Stomach smooth muscle (tissue), 2 donors: ENCODE measurements around the gene LHFPL3.
"Not testable (repeated sequence)": the region's sequence is repeated elsewhere in the genome, so short reads cannot be mapped to it uniquely, and the experiment has no call there.

Experiments
- H3K27ac ChIP-seq: one replicate; pipeline ENCODE4 v1.7.0; 2013; ENCODE audit warnings: mild to moderate bottlenecking, low read length, inconsistent platforms
- H3K27me3 ChIP-seq, 2 donors: one replicate each; pipeline ENCODE4 v1.7.0; 2013; ENCODE audit warnings: low read length in 2 of 2; ENCODE audit not compliant: insufficient read depth in 2 of 2, control insufficient read depth in 1 of 2
- H3K36me3 ChIP-seq, 2 donors: one replicate each; pipeline ENCODE4 v1.7.0; 2013; ENCODE audit warnings: low read length in 2 of 2; ENCODE audit not compliant: control insufficient read depth in 2 of 2, insufficient read depth in 2 of 2
- H3K4me1 ChIP-seq: one replicate; pipeline ENCODE4 v1.7.0; 2013; ENCODE audit warnings: low read length; ENCODE audit not compliant: control insufficient read depth, insufficient read depth
- H3K4me3 ChIP-seq, 2 donors: one replicate each; pipeline ENCODE4 v1.7.0; 2013; ENCODE audit warnings: low read length in 2 of 2
- H3K9ac ChIP-seq, 2 donors: one replicate each; pipeline ENCODE4 v1.7.0; 2013; ENCODE audit warnings: low read length in 2 of 2, mild to moderate bottlenecking in 1 of 2
- H3K9me3 ChIP-seq, 2 donors: one replicate each; pipeline ENCODE4 v1.7.0; 2013; ENCODE audit warnings: low read length in 2 of 2; ENCODE audit not compliant: control insufficient read depth in 2 of 2
- donor health status: healthy.
- donor health status: Pancreatic carcinoma.

Gene LHFPL3

DNA sequence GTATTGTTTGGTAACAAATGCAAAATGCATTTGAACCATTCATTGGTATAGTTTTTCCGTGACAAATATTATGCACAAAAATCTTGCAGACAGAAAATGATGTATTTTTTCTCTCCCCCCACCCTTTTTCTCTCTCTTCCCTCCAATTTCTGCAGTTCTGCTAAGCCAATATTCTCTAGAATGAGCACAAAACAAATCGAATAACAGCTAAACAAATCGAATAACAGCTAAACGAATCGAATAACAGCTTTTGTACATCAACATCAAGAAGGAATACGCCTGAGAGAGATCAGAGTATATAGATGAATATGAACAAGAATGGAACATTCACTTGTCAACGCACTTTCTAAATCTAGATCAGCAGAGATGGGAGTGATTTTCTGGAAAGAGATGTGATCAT, 577.6 kb downstream of the LHFPL3 start:
- no peak overlapping the region for H3K9ac ChIP-seq
- no peaks in the 10 kb centered on the region for H3K4me1 ChIP-seq
- H3K4me3 ChIP-seq = no peak overlapping the region
- H3K36me3 ChIP-seq = no peaks in the 10 kb centered on the region
- no peaks in the 10 kb centered on the region for H3K27me3 ChIP-seq
- H3K9me3 ChIP-seq = no peaks in the 10 kb centered on the region
- no peak overlapping the region for H3K27ac ChIP-seq

DNA sequence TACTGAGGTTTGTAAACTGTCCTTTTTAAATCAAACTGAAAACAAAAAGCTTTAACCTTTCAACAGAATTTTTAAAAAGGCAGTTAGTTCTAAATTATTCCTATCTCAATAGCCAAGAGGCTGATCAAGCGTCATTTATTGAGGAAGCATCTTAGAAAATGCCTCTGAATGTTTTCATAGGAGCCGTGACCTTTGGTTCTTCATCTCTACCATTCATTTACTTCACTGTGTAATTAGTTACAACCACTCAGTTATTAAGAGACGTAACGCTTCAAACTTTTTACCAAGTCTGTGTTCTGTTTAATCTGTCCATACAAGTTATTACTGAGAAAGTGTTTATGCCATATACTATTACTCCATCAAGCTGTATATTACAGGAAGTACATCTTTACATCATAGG, 578.2 kb downstream of the LHFPL3 start:
- H3K27ac ChIP-seq = no peak overlapping the region
- no peaks in the 10 kb centered on the region for H3K9me3 ChIP-seq
- H3K9ac ChIP-seq = no peak overlapping the region

DNA sequence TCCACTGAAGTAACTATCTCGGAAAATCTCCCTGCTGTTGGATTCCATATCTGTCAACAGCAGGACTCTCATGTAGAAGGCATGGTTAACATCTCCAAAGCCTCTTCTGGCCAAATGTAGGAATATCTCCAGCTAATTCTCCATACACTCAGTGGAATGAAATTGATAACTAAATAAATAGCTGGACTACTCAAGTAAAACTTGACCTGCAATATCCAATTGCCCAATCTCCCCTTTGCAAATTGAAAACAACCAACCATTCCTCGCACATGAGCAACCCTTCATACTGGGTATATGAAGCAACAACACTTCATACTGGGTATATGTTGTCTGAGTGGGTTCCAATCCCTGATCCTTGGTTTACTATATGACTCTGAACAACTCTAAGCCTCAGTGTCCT, 580.2 kb downstream of the LHFPL3 start:
- H3K4me3 ChIP-seq = no peak overlapping the region
- H3K36me3 ChIP-seq = no peaks in the 10 kb centered on the region
- H3K27ac ChIP-seq = no peak overlapping the region
- H3K4me1 ChIP-seq = no peaks in the 10 kb centered on the region
- no peaks in the 10 kb centered on the region for H3K27me3 ChIP-seq
- H3K9me3 ChIP-seq = no peaks in the 10 kb centered on the region
- H3K9ac ChIP-seq = no peak overlapping the region

More for the DNA sequence above, 578.2 kb downstream of the LHFPL3 start:
- no peaks in the 10 kb centered on the region for H3K4me1 ChIP-seq
- H3K27me3 ChIP-seq = no peaks in the 10 kb centered on the region
- no peak overlapping the region for H3K4me3 ChIP-seq
- no peaks in the 10 kb centered on the region for H3K36me3 ChIP-seq

DNA sequence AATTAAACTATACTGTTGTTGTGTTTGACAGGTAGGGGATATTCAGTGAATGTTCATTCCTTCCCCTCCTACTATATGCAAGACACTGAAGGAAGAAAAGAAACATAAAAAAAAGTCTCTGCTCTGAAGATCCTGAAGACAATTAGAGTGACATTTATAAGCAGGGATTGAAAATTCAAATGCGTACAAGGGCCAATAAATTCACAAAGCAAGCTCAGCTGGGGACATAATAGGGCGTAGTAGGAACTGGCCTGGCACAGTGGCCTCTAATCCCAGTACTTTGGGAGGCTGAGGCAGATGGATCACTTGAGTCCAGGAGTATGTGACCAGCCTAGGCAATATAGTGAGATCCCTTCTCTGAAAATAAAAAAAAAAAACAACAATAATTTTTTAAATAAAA, 580.7 kb downstream of the LHFPL3 start:
- no peaks in the 10 kb centered on the region for H3K27me3 ChIP-seq
- H3K9me3 ChIP-seq = no peaks in the 10 kb centered on the region
- no peak overlapping the region for H3K4me3 ChIP-seq
- H3K4me1 ChIP-seq = no peaks in the 10 kb centered on the region
- H3K27ac ChIP-seq = no peak overlapping the region
- no peaks in the 10 kb centered on the region for H3K36me3 ChIP-seq
- no peak overlapping the region for H3K9ac ChIP-seq

DNA sequence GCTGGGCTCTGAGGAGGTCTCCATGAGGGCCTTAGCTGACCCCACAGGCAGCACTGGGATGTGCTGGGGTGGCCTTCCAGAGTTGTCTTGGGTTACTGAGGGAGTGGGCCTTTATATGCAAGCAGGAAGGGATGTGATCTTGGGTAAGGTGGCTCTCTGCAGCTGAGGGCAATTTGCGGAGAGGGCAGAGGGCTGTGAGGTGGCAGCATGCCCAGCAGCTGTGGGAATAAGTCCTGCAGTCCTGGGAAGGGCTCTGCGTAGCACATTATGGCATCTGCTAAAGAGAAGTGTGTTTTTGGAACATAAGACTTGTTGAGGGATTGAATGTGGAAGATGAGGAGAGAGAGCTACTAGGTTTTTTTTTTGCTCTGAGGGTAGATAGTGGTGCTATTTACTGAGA, 586.0 kb downstream of the LHFPL3 start:
- Histone ChIP-seq H3K36me3 (no peaks in the 10 kb centered on the region), H3K9me3 (no peaks in the 10 kb centered on the region), H3K27me3 (no peaks in the 10 kb centered on the region), H3K4me1 (no peaks in the 10 kb centered on the region), H3K27ac (no peak overlapping the region), H3K9ac (no peak overlapping the region), H3K4me3 (no peak overlapping the region)

DNA sequence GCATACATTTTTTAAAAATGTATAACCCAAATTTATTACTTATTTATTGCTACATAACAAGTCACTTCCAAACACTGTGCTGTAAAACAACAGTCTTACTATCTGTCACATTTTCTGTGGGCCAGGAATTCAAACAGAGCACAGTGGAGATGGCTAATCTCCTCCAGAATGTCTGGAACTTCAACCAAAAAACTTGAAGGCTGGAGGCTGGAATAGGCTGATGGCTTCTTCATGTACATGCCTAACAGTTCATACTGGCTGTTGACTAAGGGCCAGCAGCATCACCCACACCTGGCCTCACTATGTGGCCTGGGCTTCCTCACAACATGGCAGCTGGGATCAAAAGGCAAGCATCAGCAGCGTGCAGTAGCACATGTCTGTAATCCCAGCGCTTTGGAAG, 593.2 kb downstream of the LHFPL3 start:
- H3K9ac ChIP-seq = peak overlapping the region in 1 of 2 donors; percentile 42
- H3K27ac ChIP-seq = no peak overlapping the region
- H3K36me3 ChIP-seq = no peaks in the 10 kb centered on the region
- H3K4me1 ChIP-seq = peaks cover 14% of the 10 kb centered on the region
- H3K9me3 ChIP-seq = no peaks in the 10 kb centered on the region
- no peaks in the 10 kb centered on the region for H3K27me3 ChIP-seq
- no peak overlapping the region for H3K4me3 ChIP-seq

DNA sequence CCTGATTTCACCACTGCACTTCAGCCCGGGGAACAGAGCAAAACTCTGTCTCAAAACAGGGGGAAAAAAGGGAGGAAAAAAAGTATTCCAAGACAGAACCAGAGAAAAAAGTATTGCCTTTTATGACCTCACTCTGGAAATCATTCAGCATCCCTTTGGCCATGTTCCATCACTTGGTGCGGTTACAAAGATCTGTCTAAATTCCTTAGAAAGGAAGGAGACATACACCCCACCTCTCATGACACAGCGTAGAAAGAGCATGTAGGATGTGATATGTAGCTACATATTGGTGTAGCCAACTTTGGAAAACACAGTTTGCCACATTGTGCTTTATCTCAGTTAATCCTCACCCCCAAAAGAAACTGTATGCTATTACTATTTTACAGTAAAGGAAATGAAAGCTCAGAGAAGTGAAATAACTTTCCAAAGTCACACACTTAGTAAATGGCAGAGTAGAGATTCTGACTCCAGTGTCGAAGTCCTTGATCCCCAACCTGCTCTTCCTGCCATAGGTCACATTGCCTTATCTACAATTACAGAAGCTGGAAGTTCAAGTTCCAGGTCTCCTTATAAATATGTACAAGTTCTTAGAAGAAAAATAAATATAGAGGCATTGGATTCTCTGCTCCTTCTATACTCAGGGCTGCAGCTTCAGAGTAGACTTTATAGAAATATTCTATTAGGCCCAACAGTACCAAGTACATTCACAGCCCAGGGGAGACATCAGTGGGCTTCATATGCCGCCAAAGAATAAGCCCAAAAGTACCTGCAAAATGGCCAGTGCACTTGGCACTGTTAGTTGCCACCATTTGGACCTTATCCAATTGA, 594.0 kb downstream of the LHFPL3 start:
- H3K4me1 ChIP-seq = peaks cover 14% of the 10 kb centered on the region
- peak overlapping the region; percentile 37 for H3K27ac ChIP-seq
- no peaks in the 10 kb centered on the region for H3K36me3 ChIP-seq
- H3K9ac ChIP-seq = no peak overlapping the region
- no peak overlapping the region for H3K4me3 ChIP-seq
- H3K27me3 ChIP-seq = no peaks in the 10 kb centered on the region
- no peaks in the 10 kb centered on the region for H3K9me3 ChIP-seq

DNA sequence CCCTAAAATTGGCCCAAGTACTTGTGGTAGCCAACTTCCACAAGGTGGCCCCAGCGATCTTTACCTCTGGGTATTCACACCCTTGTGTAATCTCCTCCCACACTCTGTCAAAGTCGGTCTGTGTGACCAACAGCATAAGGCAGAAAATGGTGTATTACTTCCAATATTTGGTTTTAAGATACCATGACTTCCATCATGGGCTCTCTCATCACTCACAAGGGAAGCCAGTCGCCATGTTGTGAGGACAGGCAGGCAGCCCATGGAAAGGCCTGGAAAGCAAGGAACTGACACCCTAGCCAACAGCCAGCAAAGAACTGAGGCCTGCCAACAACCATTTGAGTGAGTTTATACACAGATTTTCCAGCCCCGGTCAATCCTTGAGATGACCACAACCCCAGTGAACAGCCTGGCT, 594.6 kb downstream of the LHFPL3 start:
- H3K27ac ChIP-seq = peak overlapping the region; percentile 62
- peak overlapping the region; percentile 3 to 22 for H3K4me3 ChIP-seq
- H3K4me1 ChIP-seq = peaks cover 14% of the 10 kb centered on the region
- H3K27me3 ChIP-seq = no peaks in the 10 kb centered on the region
- H3K9ac ChIP-seq = peak overlapping the region in 1 of 2 donors; percentile 29
- H3K36me3 ChIP-seq = no peaks in the 10 kb centered on the region
- no peaks in the 10 kb centered on the region for H3K9me3 ChIP-seq

DNA sequence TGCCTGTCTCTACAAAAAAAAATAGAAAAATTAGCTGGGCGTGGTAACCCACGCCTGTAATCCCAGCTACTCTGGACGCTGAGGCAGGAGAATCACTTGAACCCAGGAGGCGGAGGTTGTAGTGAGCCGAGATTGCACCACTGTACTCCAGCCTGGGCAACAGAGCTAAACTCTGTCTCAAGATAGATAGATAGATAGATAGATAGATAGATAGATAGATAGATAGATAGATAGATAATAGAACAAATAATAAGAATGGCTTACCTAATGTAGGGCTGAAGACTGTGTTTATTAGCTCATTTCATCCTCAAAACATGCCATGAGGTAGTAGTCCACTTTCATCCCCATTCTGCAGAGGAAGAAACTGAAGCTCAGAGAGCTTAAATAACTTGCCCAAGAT, 597.8 kb downstream of the LHFPL3 start:
- H3K27me3 ChIP-seq, H3K9ac ChIP-seq, H3K9me3 ChIP-seq, H3K27ac ChIP-seq, H3K4me3 ChIP-seq, H3K36me3 ChIP-seq: not testable (repeated sequence)
- peaks cover 20% of the 10 kb centered on the region for H3K4me1 ChIP-seq

DNA sequence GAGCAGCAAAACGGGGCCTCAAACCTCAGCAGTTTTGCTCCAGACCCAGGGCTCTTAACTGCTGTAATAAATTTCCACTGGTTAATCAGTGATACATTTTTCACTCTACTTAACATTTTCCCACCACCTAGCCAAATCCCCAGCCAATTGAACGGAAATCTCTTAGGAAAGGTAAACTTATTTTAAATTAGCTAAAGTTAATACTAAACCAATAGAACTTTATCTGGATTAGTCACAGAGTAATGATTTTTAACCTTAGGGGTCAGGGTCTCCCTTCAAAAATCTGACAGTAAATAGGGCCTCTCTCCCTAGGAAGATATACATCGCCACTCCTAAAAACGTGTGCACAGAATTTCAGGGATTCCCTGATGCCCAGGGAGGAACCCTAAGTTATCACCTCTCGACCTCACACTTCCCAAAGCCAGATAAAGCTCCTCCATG, 598.2 kb downstream of the LHFPL3 start:
- Histone ChIP-seq H3K27ac (no peak overlapping the region), H3K9ac (no peak overlapping the region), H3K27me3 (no peaks in the 10 kb centered on the region), H3K4me1 (peaks cover 24% of the 10 kb centered on the region), H3K4me3 (no peak overlapping the region), H3K9me3 (no peaks in the 10 kb centered on the region), H3K36me3 (no peaks in the 10 kb centered on the region)

DNA sequence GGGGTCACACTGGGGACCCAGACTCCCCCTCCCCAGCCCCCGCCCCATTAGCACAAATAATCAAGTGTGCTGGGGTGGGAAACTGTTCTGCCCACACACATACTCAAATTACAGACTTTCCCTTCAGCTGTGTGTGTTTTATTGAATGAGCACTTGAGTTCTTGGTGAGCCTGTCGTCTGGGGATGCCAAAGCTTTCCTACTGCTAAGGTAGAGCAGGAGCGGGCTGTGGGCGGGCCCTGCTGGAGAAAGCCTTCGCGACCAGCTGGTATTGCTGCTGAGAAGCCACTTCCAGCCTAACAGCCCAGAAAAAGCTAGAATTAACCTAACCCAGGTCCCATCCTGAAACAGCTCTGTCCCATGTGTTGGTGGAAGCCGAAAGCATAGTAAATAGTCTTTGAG, 598.7 kb downstream of the LHFPL3 start:
- Histone ChIP-seq H3K4me1 (peaks cover 24% of the 10 kb centered on the region), H3K9ac (no peak overlapping the region), H3K9me3 (no peaks in the 10 kb centered on the region), H3K4me3 (no peak overlapping the region), H3K27me3 (no peaks in the 10 kb centered on the region), H3K36me3 (no peaks in the 10 kb centered on the region), H3K27ac (no peak overlapping the region)
